NCI-H1417 treated with DMSO at 0.1 percent for 48 hours (cell line): ENCODE results near the gene KAZN.

Experiments used
- DNase-seq: peaks from one replicate; lab custom pipeline; 2025; lab: John Stamatoyannopoulos, UW

KAZN gene

DNA sequence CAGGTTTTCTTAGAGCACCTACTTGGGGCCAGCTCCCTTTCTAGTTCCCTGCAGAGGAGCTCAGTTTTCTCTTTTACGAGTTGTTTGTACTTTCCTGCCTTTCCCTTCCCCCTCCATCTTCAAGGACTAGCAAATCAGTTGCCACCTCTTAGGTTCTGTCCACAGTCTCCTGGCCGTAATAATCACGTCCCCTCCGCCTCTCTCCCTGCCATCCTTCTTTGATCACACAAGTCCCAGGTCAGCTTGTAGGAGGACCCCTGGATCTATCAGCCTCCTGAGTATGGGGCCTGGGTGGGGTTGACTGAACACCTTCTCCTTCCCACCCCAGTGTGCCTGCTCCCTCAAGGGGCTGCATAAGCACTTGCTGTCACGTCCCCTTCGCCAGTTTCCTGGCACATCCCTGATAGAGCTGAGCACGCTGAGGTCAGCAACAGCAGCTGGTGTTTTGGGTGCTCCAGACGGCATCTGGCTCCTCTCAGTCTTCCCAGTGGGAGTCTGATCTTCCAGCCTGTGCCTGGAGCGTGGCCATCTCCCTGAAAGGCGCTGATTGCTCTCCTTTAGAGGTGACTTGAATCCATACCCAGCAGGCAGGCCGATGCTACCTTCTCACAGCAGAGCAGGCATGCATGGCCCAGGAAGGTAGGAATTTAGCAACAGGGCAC, 338.9 kb downstream of the KAZN start:
- DNase-seq = no peak

DNA sequence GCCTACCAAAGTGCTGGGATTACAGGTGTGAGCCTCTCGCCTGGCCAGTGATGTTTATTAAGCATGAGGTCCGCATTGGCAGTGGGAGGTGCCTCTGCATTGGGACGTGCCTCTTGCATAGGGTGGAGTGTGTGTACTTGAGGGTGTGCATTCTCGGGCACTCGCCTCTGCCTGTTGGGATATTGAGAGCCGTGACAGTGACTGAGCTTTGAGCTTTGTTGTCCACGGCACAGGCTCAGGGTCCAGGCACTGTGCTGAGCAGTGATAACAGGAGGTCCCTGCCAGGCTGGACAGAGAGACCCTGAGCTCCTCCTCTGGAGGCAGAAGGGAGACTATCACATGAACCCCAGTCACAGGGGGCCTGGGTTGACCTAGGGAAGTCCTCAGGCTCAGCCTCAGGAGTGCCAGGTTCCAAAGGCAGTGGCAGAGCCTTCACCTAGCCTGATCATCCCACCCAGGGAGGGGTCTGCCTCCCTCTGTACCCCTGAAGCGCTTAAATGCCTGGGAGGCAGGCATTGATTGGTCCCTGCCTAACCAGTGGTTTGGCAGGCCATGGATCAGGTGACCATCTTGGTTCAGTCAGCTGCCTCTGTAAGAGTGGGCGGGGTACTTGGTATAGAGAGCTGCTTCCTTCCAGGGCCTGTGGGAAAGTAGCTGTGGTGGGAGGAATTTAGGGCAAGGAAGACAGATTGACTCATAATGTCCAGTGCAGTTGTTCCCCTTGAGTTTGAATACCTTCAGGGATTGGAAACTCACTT, 341.2 kb downstream of the KAZN start:
- no peak for DNase-seq

- no peak for DNase-seq
Measured at GRCh38 chr1:14940285-14940870, 341.9 kb downstream of the KAZN start.

DNA sequence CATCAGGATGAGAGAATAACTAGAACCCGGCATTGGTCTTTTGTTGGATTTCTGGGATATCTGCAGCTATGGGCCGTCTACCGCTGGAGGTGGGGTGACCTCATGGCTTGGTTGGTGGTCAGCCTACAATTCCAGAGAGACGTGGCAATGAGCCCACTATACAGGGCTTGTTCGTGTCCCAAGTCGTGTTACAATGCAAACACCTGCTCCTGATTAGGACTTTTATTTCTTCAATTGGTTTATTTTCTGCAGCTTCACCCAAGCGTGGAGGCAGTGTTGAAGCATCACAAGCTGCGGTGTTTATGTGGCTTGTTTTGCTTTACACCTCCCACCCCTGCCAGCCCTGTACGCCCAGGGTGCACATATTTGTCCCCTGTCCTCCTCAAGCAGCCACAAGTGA, 343.4 kb downstream of the KAZN start:
- DNase-seq = no peak

- DNase-seq = no peak
Measured at GRCh38 chr1:14944471-14944985, 346.0 kb downstream of the KAZN start.

DNA sequence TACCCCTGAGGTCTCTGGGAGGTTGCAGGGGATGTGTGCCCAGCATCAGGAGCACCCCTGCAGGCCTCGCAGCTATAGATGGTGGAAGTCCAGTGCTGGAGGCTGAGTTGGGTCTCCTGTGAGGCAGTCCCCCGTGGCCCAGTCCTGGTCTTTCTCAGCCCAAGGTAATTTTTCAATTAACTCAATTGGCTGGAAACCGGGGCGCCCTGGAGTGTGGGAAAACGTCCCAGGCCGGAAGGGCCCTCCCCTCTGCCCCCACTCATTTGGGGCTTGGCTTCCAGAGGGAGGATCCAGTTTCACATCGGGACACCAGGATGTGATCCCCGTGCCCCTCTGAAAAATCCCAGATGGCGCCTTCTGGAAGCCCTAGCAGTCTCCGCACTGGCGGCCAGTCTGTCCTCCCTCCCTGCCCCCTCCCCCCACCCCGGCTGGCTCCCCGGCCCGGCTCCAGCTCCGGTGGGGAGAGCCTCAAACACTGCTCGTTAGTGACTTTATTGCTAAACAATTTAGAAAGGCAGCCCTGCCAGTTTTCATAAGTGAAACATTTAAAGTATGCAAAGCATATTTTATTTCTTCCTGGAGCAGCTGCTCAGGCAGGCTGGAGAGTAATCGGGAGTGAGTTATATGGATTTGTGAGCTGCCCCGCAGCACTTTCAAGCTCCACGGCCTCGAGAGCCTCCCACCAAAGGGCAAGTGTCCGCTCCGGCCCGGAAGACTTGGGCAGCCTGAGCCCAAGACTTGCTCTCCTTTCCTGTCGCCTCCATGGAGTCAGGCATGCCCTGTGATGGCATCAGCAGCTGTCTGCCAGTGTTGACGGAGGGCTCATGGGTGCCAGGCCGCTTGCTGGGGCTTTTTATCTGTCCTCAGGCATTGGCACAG, 346.9 kb downstream of the KAZN start:
- no peak for DNase-seq

DNA sequence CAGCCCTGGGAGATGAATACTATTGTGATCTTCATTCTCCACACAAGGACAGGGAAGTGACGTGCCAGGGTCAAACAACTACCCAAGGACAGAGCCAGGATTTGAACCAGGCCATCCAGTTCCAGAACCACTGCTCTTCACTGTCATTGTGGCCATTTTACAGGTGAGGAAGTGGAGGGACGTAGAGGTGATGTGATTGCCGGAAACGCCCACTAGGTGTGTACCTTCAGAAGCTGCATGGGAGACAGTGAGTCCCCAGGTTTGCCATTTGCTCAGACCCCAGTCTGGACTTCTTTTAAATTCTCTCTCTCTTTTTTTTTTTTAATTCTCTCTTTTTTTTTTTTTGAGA, 347.5 kb downstream of the KAZN start:
- DNase-seq = no peak

DNA sequence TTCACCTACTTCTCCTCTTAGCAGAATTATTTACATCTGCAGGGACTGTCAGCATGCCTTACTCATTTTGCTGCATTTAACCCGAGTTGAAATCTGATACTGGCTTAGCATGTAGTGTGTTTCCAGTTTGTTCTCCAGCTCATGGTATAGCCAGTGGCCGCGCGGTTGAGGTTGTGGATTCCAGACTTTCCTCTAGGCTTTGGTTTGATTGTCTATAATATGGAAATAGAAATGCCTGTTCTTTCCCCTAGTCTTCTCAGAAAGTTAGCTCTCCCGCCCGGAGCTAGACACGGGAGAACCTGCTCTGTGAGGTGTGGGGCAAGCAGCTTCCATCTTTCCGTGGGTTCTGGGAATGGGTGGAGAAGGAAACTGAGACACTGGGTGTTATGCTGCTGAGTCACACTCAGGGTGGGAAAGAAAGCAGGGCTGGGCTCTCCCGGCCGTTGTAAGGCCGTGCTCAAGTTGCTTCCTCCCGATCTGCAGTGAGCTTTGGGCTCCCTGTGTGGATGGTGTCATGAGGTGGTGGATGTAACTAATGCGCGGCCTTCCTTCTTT, 348.3 kb downstream of the KAZN start:
- DNase-seq = no peak

- DNase-seq = no peak
Measured at GRCh38 chr1:14947421-14947820, 348.9 kb downstream of the KAZN start.

- DNase-seq = no peak
Measured at GRCh38 chr1:14948112-14948652, 349.7 kb downstream of the KAZN start.

- DNase-seq = no peak
Measured at GRCh38 chr1:14949270-14949835, 350.9 kb downstream of the KAZN start.

DNA sequence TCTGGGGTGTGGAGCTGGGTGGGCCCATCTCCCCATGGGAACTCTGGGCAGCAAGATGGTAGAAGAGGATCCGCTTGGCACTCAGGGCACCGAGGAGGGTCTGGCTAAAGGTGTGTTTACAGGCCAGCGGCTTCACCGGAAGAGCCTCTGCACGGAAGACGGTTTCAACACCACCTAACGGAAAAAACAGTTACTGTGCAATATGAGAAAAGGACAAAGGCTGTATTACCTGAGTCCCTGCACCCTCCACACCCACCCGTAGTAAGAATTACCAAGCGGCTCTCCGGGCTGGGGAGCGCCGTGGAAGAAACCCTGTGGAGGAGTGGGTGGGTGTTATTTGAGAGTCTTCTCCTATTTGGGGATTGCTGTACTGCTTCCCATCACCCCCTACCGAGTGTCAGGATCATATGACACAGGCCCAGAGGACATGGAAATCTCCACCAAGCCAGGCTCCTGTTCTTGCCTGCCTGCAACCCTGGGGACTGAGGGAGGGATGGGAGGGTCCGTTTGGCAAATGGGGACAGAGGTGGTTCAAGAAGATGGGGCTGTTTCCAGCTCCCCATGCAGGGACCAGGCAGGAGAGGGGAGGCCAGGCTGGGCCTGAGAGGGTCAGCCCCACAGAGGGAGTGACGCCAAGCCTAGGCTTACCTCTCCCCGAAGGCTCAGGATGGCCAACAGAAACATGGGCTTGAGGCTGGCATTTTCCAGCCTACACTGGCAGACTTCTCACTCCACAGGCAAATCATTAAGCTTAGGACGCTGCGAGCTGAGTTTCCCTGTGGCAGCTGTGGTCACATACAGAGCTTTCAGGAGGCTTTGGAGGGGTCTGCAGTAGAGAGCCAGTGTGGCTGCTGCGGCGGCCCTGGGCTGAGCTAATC, 351.6 kb downstream of the KAZN start:
- no peak for DNase-seq

DNA sequence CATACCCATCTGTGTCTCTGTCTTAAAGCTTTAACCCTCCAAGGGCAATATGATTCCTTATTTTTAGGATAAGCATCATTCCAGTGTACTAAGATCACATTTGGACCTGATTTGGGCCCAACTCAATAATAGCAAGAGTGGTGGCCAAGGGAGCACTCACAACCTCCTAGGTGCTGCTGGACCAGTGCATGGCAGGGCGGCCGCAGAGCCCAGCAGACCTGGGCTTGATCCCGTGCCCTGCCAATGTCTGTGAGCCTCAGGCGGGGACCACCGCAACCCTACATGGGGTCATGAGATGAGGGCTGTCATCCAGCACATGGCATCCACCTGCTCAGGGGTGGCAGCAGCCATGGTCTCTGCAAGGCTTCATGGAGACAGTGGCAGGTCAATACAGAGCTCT, 353.3 kb downstream of the KAZN start:
- no peak for DNase-seq

DNA sequence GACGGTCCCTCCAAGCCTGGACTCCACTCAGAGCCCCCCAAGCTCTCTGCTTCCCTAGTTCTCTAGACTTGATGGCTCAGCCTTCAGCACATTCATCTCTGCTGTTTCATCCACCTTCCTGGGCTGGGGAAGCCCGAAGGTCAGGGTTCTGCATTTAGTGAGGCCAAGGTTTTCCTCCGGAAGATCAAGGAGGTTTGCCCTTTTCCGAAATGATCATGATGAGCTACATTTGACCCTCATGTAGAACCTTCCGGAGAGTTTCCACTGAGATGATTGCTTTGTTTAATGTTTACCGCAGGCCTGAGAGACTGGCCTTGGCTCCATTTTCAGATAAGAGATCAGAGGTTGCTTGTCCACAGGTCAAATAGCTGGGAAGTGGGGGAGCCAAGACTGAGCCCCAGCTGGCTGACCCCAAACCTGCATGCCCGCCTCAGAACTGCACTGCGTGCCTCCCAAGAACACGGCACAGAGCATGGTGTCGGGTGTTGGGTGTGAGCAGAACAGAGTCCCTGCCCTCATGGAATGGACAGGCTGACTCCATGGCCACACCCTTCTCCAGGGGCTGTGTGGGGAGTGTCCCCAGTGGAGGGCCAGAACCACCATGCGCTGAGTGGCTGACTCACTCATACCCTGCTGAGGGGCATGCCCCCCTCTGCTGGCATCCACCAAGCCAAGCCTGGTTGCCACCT, 354.3 kb downstream of the KAZN start:
- no peak for DNase-seq

GRCh38 chr1:14954210-14954609, 355.7 kb downstream of the KAZN start:
- no peak for DNase-seq

- no peak for DNase-seq
Measured at GRCh38 chr1:14954930-14955329, 356.4 kb downstream of the KAZN start.

DNA sequence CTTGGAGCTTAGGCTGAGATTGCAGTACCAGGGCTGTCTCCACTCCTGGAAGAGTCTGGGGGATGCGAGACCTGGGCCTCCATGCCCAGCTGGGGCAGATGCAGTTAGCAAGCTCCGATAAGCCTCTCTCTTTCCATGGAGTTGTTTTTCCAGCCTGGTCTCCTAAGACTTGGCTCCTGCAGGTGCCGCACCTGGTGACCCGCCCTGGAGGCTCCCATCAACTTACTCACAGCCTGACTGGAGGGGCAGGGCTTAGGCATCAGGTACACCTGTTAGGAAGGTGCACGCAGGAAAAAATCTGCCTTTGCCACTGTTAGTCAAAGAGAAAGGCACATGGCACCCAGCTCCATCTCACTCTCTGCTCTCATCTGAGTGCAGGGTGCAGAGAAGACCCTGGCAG, 356.9 kb downstream of the KAZN start:
- DNase-seq = no peak

DNA sequence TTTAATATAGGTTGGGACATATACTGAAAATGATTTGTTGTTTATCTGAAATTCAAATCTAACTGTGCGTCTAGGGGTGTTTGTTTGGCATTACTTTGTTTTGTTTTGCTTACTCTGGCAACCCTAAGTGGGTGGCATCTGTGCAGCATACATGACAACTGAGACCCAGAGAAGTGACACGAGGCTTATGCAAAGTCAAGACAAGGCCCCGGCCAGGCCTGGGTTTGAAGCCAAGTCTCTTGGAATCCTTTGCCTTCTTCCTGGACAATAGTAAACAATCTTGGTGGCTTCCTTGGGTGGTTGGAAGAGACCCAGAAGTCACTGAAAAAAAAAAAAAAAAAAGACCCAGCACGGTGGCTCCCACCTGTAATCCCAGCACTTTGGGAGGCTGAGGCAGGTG, 357.5 kb downstream of the KAZN start:
- DNase-seq = no peak

DNA sequence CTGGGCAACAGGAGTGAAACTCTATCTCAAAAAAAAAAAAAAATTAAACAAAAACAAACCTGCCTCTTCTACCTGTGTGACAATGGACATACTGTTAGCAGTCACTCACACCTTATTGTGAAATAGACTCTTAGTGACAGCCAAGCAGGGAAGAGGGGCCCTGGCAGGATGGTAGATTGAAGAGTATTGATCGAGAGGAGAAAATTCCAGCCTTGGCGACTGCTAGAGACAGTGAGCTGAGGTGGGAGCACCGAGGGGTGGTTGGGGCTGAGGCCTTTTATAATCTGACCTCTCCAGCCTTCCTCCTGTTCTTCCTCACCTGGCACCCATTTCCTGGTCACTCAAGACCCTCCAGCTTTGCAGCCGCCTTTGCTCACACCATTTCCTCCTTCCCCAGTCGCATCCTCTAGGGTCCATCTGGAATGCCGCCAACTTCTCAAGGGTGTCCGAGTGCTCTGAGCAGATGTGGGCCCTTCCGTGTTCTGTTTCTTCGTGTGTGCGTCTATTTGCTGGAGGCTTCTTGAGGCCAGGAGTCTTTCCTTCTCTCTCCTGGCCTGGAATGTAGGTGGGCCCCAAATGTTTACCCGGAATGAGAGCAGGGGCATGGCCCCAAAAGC, 358.2 kb downstream of the KAZN start:
- DNase-seq = no peak
